Peyer's patch (tissue), 4 donors: Measurements from ENCODE around the gene RDH12. TPM values are rescaled to one million over a fixed set of nuclear protein-coding genes. Genes with fewer than 3 reads are reported as not detected.

ENCODE experiments used
- DNase-seq, 3 donors: peaks; one replicate each; pipeline ENCODE4 v3.0.0-alpha.2; 2017 to 2019
- H3K27ac ChIP-seq, 4 donors: fragments of 200-600 bp; sonication (generic); one replicate each; pipeline ENCODE4 v1.5.1; 2016 to 2019
- H3K27me3 ChIP-seq, 2 donors: fragments of 200-600 bp; sonication (generic); one replicate each; pipeline ENCODE4 v1.5.1; 2019
- H3K36me3 ChIP-seq, 3 donors: fragments of 200-600 bp; sonication (generic); one replicate each; pipeline ENCODE4 v1.5.1; 2016 to 2019
- H3K4me1 ChIP-seq, 4 donors: fragments of 200-600 bp; sonication (generic); one replicate each; pipeline ENCODE4 v1.5.1; 2016 to 2019
- H3K4me3 ChIP-seq, 4 donors: fragments of 200-600 bp; sonication (generic); 1 replicate in 3 of 4; 2 replicates in 1 of 4; pipeline ENCODE4 v1.5.1; 2016 to 2019; ENCODE audit warnings: mild to moderate bottlenecking in 1 of 4
- H3K9me3 ChIP-seq, 4 donors: fragments of 200-600 bp; sonication (generic); one replicate each; pipeline ENCODE4 v1.5.1; 2016 to 2019; ENCODE audit warnings: mild to moderate bottlenecking in 1 of 4
- CTCF ChIP-seq, 6 experiments: fragments of 450-650 bp in 4 of 6; fragments of 200-600 bp in 2 of 6; sonication (generic) in 1 of 6; IDR thresholded peaks; one replicate each; pipeline ENCODE4 v1.5.1; 2017 to 2019; ENCODE audit warnings: antibody characterized with exemption in 6 of 6, mild to moderate bottlenecking in 3 of 6, moderate library complexity in 1 of 6
- POLR2A ChIP-seq, 2 donors: fragments of 450-650 bp; IDR thresholded peaks; one replicate each; pipeline ENCODE4 v1.5.1; 2017; ENCODE audit warnings: antibody characterized with exemption in 2 of 2, mild to moderate bottlenecking in 2 of 2, moderate library complexity in 2 of 2
- total RNA-seq, 4 donors: library from RNA; depleted of rRNA; stranded (reverse); fragments of >200 nt; gene quantifications; one replicate each; pipeline ENCODE4 v1.1.0, GENCODE V29; 2016

Gene RDH12
- total RNA-seq, 4 donors from 2014 or later: not detected

- DNase-seq: no peak
Observed at GRCh38 chr14:67719866-67720265, 18.2 kb downstream of the RDH12 start.

DNA sequence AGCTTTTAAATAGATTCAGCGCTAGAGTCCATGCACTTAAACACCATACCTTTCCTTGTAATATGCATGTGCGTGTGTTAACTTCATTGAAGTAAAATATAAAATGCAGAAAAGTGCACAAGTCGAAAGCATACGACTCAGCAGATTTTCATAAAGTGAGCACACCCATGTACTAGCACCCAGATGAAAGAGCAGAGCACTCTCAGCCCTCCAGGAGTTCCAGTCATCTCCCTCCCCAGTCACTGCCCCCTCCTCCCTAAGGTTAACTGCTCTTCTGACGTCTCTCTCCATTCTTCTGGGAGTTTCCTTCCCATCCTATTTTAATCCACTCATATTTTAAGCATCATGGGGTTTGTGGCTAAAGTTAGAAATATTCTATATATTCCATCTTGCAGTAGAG lies 20.2 kb downstream of the RDH12 start:
- no peak overlapping the region for H3K27ac ChIP-seq
- H3K4me3 ChIP-seq: no peak overlapping the region
- TF ChIP-seq CTCF (IDR thresholded peaks at IDR 0.05): no peak
- TF ChIP-seq POLR2A (IDR thresholded peaks at IDR 0.05): no peak
- H3K9me3 ChIP-seq: no peaks in the 10 kb centered on the region
- no peaks in the 10 kb centered on the region for H3K27me3 ChIP-seq
- no peak for DNase-seq
- no peaks in the 10 kb centered on the region for H3K4me1 ChIP-seq
- H3K36me3 ChIP-seq: no peaks in the 10 kb centered on the region

More at GRCh38 chr14:67719866-67720265, 18.2 kb downstream of the RDH12 start:
- no peaks in the 10 kb centered on the region for H3K4me1 ChIP-seq
- TF ChIP-seq CTCF (IDR thresholded peaks at IDR 0.05) (no peak), POLR2A (IDR thresholded peaks at IDR 0.05) (no peak)
- no peak overlapping the region for H3K27ac ChIP-seq
- H3K4me3 ChIP-seq: no peak overlapping the region
- no peaks in the 10 kb centered on the region for H3K36me3 ChIP-seq
- no peaks in the 10 kb centered on the region for H3K9me3 ChIP-seq
- no peaks in the 10 kb centered on the region for H3K27me3 ChIP-seq

DNA sequence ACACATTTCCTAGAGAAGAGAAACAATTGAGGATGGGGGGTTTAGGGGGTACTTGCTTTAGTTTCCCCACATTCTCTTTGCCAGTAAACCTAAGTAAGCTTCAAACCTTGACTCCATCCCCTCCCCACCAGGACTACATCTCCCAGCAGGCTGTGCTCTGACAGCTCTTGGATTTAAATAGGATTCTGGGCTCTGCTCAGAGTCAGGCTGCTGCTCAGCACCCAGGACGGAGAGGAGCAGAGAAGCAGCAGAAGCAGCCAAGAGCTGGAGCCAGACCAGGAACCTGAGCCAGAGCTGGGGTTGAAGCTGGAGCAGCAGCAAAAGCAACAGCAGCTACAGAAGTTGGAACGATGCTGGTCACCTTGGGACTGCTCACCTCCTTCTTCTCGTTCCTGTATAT lies 20.6 kb downstream of the RDH12 start:
- Histone ChIP-seq H3K27ac (no peak overlapping the region), H3K4me3 (no peak overlapping the region)

DNA sequence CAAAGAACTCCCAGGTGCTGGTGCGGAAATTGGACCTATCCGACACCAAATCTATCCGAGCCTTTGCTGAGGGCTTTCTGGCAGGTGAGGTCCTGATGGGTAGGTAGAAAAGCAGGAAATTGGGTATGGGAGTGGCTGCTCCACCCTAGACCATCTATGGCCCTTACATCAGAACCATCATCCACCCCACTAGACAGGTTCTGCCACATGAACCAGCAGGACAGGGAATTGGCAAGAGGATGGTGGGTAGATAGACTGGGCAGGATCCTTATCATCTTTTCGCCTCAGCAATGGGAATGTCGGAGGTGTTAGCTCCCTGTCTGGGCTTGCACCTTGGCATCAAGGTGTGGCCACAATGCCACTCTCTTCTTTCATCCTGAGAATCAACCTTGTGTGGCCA lies 23.5 kb downstream of the RDH12 start:
- no peak for DNase-seq
- no peaks in the 10 kb centered on the region for H3K36me3 ChIP-seq
- H3K27ac ChIP-seq: no peak overlapping the region
- no peaks in the 10 kb centered on the region for H3K9me3 ChIP-seq
- H3K4me3 ChIP-seq: no peak overlapping the region
- no peaks in the 10 kb centered on the region for H3K27me3 ChIP-seq
- no peak for TF ChIP-seq CTCF (IDR thresholded peaks at IDR 0.05)
- TF ChIP-seq POLR2A (IDR thresholded peaks at IDR 0.05): no peak
- H3K4me1 ChIP-seq: no peaks in the 10 kb centered on the region

More for the DNA sequence above, 20.6 kb downstream of the RDH12 start:
- no peaks in the 10 kb centered on the region for H3K27me3 ChIP-seq
- no peaks in the 10 kb centered on the region for H3K4me1 ChIP-seq
- no peak for TF ChIP-seq POLR2A (IDR thresholded peaks at IDR 0.05)
- TF ChIP-seq CTCF (IDR thresholded peaks at IDR 0.05): no peak
- no peaks in the 10 kb centered on the region for H3K9me3 ChIP-seq
- DNase-seq: peak in 1 of 3 donors; percentile 50
- H3K36me3 ChIP-seq: no peaks in the 10 kb centered on the region

DNA sequence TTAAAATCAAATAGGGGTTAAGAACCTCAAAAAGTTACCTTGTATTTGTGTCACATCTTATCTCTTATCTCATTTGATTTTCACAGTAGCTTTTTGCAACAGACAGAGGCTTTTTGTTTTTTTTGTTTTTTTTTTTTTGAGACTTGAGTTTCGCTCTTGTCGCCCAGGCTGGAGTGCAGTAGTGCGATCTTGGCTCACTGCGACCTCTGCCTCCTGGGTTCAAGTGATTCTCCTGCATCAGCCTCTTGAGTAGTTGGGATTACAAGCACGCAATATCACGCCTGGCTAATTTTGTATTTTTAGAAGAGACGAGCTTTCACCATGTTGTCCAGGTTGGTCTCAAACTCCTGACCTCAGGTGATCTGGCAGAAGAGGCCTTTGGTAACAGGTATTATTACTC lies 25.7 kb downstream of the RDH12 start:
- no peak overlapping the region for H3K27ac ChIP-seq
- no peaks in the 10 kb centered on the region for H3K36me3 ChIP-seq
- DNase-seq: no peak
- H3K9me3 ChIP-seq: no peaks in the 10 kb centered on the region
- no peak overlapping the region for H3K4me3 ChIP-seq
- H3K27me3 ChIP-seq: no peaks in the 10 kb centered on the region
- TF ChIP-seq CTCF (IDR thresholded peaks at IDR 0.05) (no peak), POLR2A (IDR thresholded peaks at IDR 0.05) (no peak)
- no peaks in the 10 kb centered on the region for H3K4me1 ChIP-seq

DNA sequence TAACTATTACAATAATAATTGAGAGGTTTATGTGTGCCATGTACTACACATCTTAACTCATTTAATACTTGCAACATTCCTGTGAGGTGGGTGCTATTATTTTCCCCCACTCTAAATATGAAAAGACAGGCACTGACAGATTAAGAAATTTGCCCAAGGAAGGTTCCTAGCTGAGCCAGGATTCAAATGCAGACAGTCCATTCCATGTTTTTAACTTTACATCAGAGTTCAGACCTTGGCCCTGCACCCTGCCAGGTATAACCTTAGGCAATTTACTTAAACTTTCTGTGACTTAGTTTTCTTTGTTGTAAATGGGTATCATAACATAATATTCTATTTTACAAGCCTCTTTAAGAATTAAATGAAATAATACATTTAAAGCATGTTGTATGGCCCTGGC lies 26.6 kb downstream of the RDH12 start:
- Histone ChIP-seq H3K36me3 (no peaks in the 10 kb centered on the region), H3K27ac (no peak overlapping the region), H3K4me3 (no peak overlapping the region), H3K9me3 (no peaks in the 10 kb centered on the region), H3K27me3 (no peaks in the 10 kb centered on the region), H3K4me1 (no peaks in the 10 kb centered on the region)
- DNase-seq: no peak
- TF ChIP-seq CTCF (IDR thresholded peaks at IDR 0.05): no peak
- no peak for TF ChIP-seq POLR2A (IDR thresholded peaks at IDR 0.05)
